Raji (cell line): ENCODE data around the gene TP53BP2.

Source experiments
- POLR2A ChIP-seq: IDR thresholded peaks from 2 replicates; pipeline ENCODE4 v1.6.1; 2011; ENCODE audit warnings: low read depth, low read length, control low read depth; ENCODE audit not compliant: insufficient read depth

TP53BP2 gene

GRCh38 chr1:223819730-223820514 lies 25.8 kb downstream of the TP53BP2 start:
- no peak for TF ChIP-seq POLR2A

- no peak for TF ChIP-seq POLR2A
Observed at GRCh38 chr1:223815865-223816264, 29.9 kb downstream of the TP53BP2 start.

GRCh38 chr1:223815020-223815853 lies 30.5 kb downstream of the TP53BP2 start:
- no peak for TF ChIP-seq POLR2A

GRCh38 chr1:223813645-223814044 lies 32.1 kb downstream of the TP53BP2 start:
- no peak for TF ChIP-seq POLR2A

GRCh38 chr1:223811634-223812101 lies 34.1 kb downstream of the TP53BP2 start:
- TF ChIP-seq POLR2A = no peak

- no peak for TF ChIP-seq POLR2A
Observed at GRCh38 chr1:223810586-223810985, 35.2 kb downstream of the TP53BP2 start.

GRCh38 chr1:223803211-223803610 lies 42.5 kb downstream of the TP53BP2 start:
- no peak for TF ChIP-seq POLR2A

GRCh38 chr1:223802602-223803001 lies 43.1 kb downstream of the TP53BP2 start:
- TF ChIP-seq POLR2A = no peak

GRCh38 chr1:223802032-223802431 lies 43.7 kb downstream of the TP53BP2 start:
- TF ChIP-seq POLR2A = no peak

- no peak for TF ChIP-seq POLR2A
Observed at GRCh38 chr1:223796210-223796609, 49.5 kb downstream of the TP53BP2 start.

- TF ChIP-seq POLR2A = no peak
Observed at GRCh38 chr1:223794136-223794880, 51.4 kb downstream of the TP53BP2 start.

- no peak for TF ChIP-seq POLR2A
Observed at GRCh38 chr1:223793716-223794115, 52.0 kb downstream of the TP53BP2 start.

- no peak for TF ChIP-seq POLR2A
Observed at GRCh38 chr1:223792046-223792445, 53.7 kb downstream of the TP53BP2 start.

- no peak for TF ChIP-seq POLR2A
Observed at GRCh38 chr1:223788746-223789415, 56.9 kb downstream of the TP53BP2 start.

- no peak for TF ChIP-seq POLR2A
Observed at GRCh38 chr1:223785808-223786207, 59.9 kb downstream of the TP53BP2 start.

- no peak for TF ChIP-seq POLR2A
Observed at GRCh38 chr1:223784541-223784940, 61.2 kb downstream of the TP53BP2 start.
